ENCODE results near the gene HERC2.

- TF ChIP-seq EZH2 (IDR thresholded peaks at IDR 0.05; ENCODE audit: borderline replicate concordance, low read depth, low read length, severe bottlenecking) (no peak), CTCF (IDR thresholded peaks at IDR 0.05; ENCODE audit: borderline replicate concordance, extremely low read depth, low read length, poor library complexity, severe bottlenecking) (no peak)
Observed at GRCh38 chr15:28154283-28154682, 167.7 kb downstream of the HERC2 start.

Measured in DND-41 (cell line).